GM12891 (cell line): ENCODE data around the gene LEFTY2.
"Not testable (repeated sequence)": the region's sequence is repeated elsewhere in the genome, so short reads cannot be mapped to it uniquely, and the experiment has no call there.

Experiments
- DNase-seq: peaks from one replicate; pipeline ENCODE4 v3.0.0; 2011; ENCODE audit warnings: low spot score; ENCODE audit not compliant: insufficient read length
- FAIRE-seq: peaks from 2 replicates; lab custom pipeline; 2011; peaks lifted over from hg19 to GRCh38; lab: Jason Lieb, UNC
- PAX5 ChIP-seq: IDR thresholded peaks from 2 replicates; pipeline ENCODE4 v1.6.1; 2011; ENCODE audit warnings: low read length, moderate library complexity, mild to moderate bottlenecking; ENCODE audit not compliant: insufficient read depth, severe bottlenecking
- POLR2A ChIP-seq: IDR thresholded peaks from 2 replicates; pipeline ENCODE4 v1.6.1; 2011; ENCODE audit warnings: low read depth, low read length, control low read depth
- POLR2AphosphoS5 ChIP-seq: IDR thresholded peaks from 2 replicates; pipeline ENCODE4 v1.6.1; 2011; ENCODE audit warnings: low read depth, low read length, control low read depth
- POU2F2 ChIP-seq: IDR thresholded peaks from 2 replicates; pipeline ENCODE4 v1.6.1; 2011; ENCODE audit warnings: low read depth, mild to moderate bottlenecking, control low read depth, low read length, moderate library complexity
- SPI1 ChIP-seq: IDR thresholded peaks from 2 replicates; pipeline ENCODE4 v1.6.1; 2011; ENCODE audit warnings: low read depth, low read length, control low read depth
- TAF1 ChIP-seq: IDR thresholded peaks from 2 replicates; pipeline ENCODE4 v1.6.1; 2011; ENCODE audit warnings: low read depth, low read length, control low read depth

LEFTY2 gene

GRCh38 chr1:225940385-225941151 is 452 bp downstream of the LEFTY2 start:
- FAIRE-seq (no peak), DNase-seq (no peak)
- TF ChIP-seq SPI1 (no peak), POLR2A (no peak), POU2F2 (no peak), PAX5 (no peak), POLR2AphosphoS5 (no peak), TAF1 (no peak)

GRCh38 chr1:225939939-225940310 is 1.1 kb downstream of the LEFTY2 start:
- FAIRE-seq, DNase-seq: not testable (repeated sequence)

GRCh38 chr1:225939097-225939938 is 1.7 kb downstream of the LEFTY2 start:
- not testable (repeated sequence) for FAIRE-seq, DNase-seq

GRCh38 chr1:225937048-225937968 is 3.7 kb downstream of the LEFTY2 start:
- no peak for TF ChIP-seq TAF1
- TF ChIP-seq POLR2A: no peak
- no peak for TF ChIP-seq POU2F2
- TF ChIP-seq POLR2AphosphoS5: no peak
- DNase-seq: no peak
- FAIRE-seq: no peak

- FAIRE-seq (no peak), DNase-seq (no peak)
- TF ChIP-seq POLR2AphosphoS5 (no peak), POU2F2 (no peak), PAX5 (no peak), SPI1 (no peak), TAF1 (no peak), POLR2A (no peak)
These were observed 4.5 kb downstream of the LEFTY2 start for GRCh38 chr1:225936523-225936922.

- not testable (repeated sequence) for DNase-seq, FAIRE-seq
These were observed 4.9 kb downstream of the LEFTY2 start for GRCh38 chr1:225936086-225936485.

- FAIRE-seq (peak; percentile 64), DNase-seq (no peak)
- no peak for TF ChIP-seq PAX5
These were observed 6.3 kb downstream of the LEFTY2 start for GRCh38 chr1:225934711-225935110.

GRCh38 chr1:225933072-225933471 is 7.9 kb downstream of the LEFTY2 start:
- TF ChIP-seq TAF1 (no peak), SPI1 (no peak), POU2F2 (no peak), POLR2A (no peak), PAX5 (no peak), POLR2AphosphoS5 (no peak)
- DNase-seq (no peak), FAIRE-seq (no peak)

- DNase-seq (no peak), FAIRE-seq (no peak)
- TF ChIP-seq POLR2A (no peak), POLR2AphosphoS5 (no peak), POU2F2 (no peak), TAF1 (no peak), SPI1 (no peak), PAX5 (no peak)
These were observed 9.5 kb downstream of the LEFTY2 start for GRCh38 chr1:225931270-225932136.
